ENCODE results near the gene TMPRSS6. TPM values are rescaled to one million over a fixed set of nuclear protein-coding genes. Genes with fewer than 3 reads are reported as not detected.

TMPRSS6 gene
- total and polyA plus RNA-seq, 2 donors (not counting 1 experiment from before 2014, with no cell fraction given) = 0.03 TPM; not detected in 1

DNA sequence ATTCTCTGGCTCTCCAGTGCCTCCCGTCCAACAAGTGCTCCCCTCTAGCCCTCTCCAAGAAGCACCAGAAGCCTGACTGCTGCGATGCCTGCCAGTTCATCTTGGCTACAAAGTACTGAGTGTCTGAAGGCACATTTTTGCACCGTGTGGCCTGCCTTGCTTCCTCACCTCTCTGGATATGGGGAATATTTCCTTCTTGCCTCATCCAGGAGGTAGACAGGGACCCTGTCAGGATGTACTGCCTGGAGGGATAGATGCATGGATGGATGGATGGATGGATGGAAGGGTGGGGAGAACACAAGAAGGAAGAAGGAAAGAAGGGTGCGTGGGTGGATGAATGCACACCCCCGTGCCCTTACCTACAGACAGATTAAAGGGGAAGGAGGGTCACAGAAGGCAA, 30.4 kb downstream of the TMPRSS6 start:
- no peak overlapping the region for H3K4me3 ChIP-seq (ENCODE audit: control extremely low read depth in 1 of 5, extremely low read depth in 1 of 5, insufficient read depth in 1 of 5, low read depth in 2 of 5, low read length in 4 of 5)
- ChIA-PET POLR2A (interaction anchor here (1.1 kb wide), 1 partner anchor 84 kb away, joined by 3 read pairs; no protein-coding TSS in a partner anchor), CTCF (interaction anchor here (0.7 to 2.5 kb wide), 6 partner anchors 43 to 146 kb away, joined by 3 to 10 read pairs (median 4); partner anchors contain the start of gene IL2RB)
- DNase-seq = no peak
- H3K9ac ChIP-seq (ENCODE audit: low read length) = no peak overlapping the region
- no peak overlapping the region for H3K27ac ChIP-seq (ENCODE audit: low read length in 2 of 2)
- peak overlapping the region; percentile 54 for H3K4me3 Mint-ChIP-seq
- peaks cover 4 to 15% of the 10 kb centered on the region in 2 donors for H3K4me1 ChIP-seq (ENCODE audit: control insufficient read depth in 2 of 2, insufficient read depth in 2 of 2, low read length in 2 of 2)
- H3K27me3 ChIP-seq (replicated peaks in 1 of 4; ENCODE audit: control extremely low read depth in 1 of 4, control insufficient read depth in 3 of 4, insufficient read depth in 4 of 4, low read length in 3 of 4) = peaks cover 0 to 21% (median 2%) of the 10 kb centered on the region in 4 experiments
- H3K9me3 Mint-ChIP-seq (ENCODE audit: insufficient read depth) = no peaks in the 10 kb centered on the region
- H3K4me1 Mint-ChIP-seq = peaks cover 22% of the 10 kb centered on the region
- 58% methylated on average over 4 of the region's 5 CpGs for WGBS (ENCODE audit: insufficient coverage)
- H3K79me2 ChIP-seq (ENCODE audit: control insufficient read depth, insufficient read depth, low read length) = no peaks in the 10 kb centered on the region
- no peak overlapping the region for H3K4me2 ChIP-seq (replicated peaks; ENCODE audit: low read depth, low read length, poor library complexity, severe bottlenecking)
- no peak for ATAC-seq (ENCODE audit: low read depth)
- H4K20me1 ChIP-seq (ENCODE audit: control insufficient read depth, insufficient read depth, low read length, poor library complexity, severe bottlenecking) = no peaks in the 10 kb centered on the region
- H3K27me3 Mint-ChIP-seq = peaks cover 18% of the 10 kb centered on the region
- H3K9me3 ChIP-seq (ENCODE audit: control extremely low read depth in 1 of 3, control insufficient read depth in 2 of 3, insufficient read depth in 1 of 3, low read length in 2 of 3) = no peaks in the 10 kb centered on the region
- H3K27ac Mint-ChIP-seq = peak overlapping the region; percentile 63
- H3K36me3 ChIP-seq (replicated peaks in 1 of 2; ENCODE audit: control extremely low read depth in 1 of 2, control insufficient read depth in 1 of 2, extremely low read depth in 1 of 2, insufficient read depth in 2 of 2, low read length in 1 of 2) = no peaks in the 10 kb centered on the region
- TF ChIP-seq EZH2 (IDR thresholded peaks at IDR 0.05; ENCODE audit: borderline replicate concordance, insufficient read depth, low read depth, low read length, poor library complexity, severe bottlenecking) = no peak
- TF ChIP-seq, protein P1, sequence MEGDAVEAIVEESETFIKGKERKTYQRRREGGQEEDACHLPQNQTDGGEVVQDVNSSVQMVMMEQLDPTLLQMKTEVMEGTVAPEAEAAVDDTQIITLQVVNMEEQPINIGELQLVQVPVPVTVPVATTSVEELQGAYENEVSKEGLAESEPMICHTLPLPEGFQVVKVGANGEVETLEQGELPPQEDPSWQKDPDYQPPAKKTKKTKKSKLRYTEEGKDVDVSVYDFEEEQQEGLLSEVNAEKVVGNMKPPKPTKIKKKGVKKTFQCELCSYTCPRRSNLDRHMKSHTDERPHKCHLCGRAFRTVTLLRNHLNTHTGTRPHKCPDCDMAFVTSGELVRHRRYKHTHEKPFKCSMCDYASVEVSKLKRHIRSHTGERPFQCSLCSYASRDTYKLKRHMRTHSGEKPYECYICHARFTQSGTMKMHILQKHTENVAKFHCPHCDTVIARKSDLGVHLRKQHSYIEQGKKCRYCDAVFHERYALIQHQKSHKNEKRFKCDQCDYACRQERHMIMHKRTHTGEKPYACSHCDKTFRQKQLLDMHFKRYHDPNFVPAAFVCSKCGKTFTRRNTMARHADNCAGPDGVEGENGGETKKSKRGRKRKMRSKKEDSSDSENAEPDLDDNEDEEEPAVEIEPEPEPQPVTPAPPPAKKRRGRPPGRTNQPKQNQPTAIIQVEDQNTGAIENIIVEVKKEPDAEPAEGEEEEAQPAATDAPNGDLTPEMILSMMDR (IDR thresholded peaks at IDR 0.05) = no peak
- H2AFZ ChIP-seq (ENCODE audit: insufficient read depth, low read depth, low read length, poor library complexity, severe bottlenecking) = no peak overlapping the region
- intact Hi-C loops (cut with micrococcal nuclease) = loop anchor here (2.0 kb wide), 1 partner anchor 88 kb away; no protein-coding TSS in a partner anchor

GRCh38 chr22:37077802-37078448, 31.6 kb downstream of the TMPRSS6 start:
- ATAC-seq (ENCODE audit: low read depth) (peak; percentile 62), DNase-seq (peak; percentile 75)
- TF ChIP-seq, protein P1 (IDR thresholded peaks at IDR 0.05) = peak; percentile 96
- TF ChIP-seq EZH2 (IDR thresholded peaks at IDR 0.05; ENCODE audit: borderline replicate concordance, insufficient read depth, low read depth, low read length, poor library complexity, severe bottlenecking) = no peak
- H3K9me3 Mint-ChIP-seq (ENCODE audit: insufficient read depth) = no peaks in the 10 kb centered on the region
- Histone ChIP-seq H3K36me3 (replicated peaks in 1 of 2; ENCODE audit: control extremely low read depth in 1 of 2, control insufficient read depth in 1 of 2, extremely low read depth in 1 of 2, insufficient read depth in 2 of 2, low read length in 1 of 2) (no peaks in the 10 kb centered on the region), H3K27me3 (replicated peaks in 1 of 4; ENCODE audit: control extremely low read depth in 1 of 4, control insufficient read depth in 3 of 4, insufficient read depth in 4 of 4, low read length in 3 of 4) (peaks cover 0 to 21% (median 2%) of the 10 kb centered on the region in 4 experiments), H4K20me1 (ENCODE audit: control insufficient read depth, insufficient read depth, low read length, poor library complexity, severe bottlenecking) (no peaks in the 10 kb centered on the region), H3K79me2 (ENCODE audit: control insufficient read depth, insufficient read depth, low read length) (no peaks in the 10 kb centered on the region), H3K9ac (ENCODE audit: low read length) (no peak overlapping the region), H3K27ac (ENCODE audit: low read length in 2 of 2) (no peak overlapping the region), H2AFZ (ENCODE audit: insufficient read depth, low read depth, low read length, poor library complexity, severe bottlenecking) (no peak overlapping the region), H3K4me3 (ENCODE audit: control extremely low read depth in 1 of 5, extremely low read depth in 1 of 5, insufficient read depth in 1 of 5, low read depth in 2 of 5, low read length in 4 of 5) (no peak overlapping the region), H3K4me2 (replicated peaks; ENCODE audit: low read depth, low read length, poor library complexity, severe bottlenecking) (no peak overlapping the region), H3K9me3 (ENCODE audit: control extremely low read depth in 1 of 3, control insufficient read depth in 2 of 3, insufficient read depth in 1 of 3, low read length in 2 of 3) (no peaks in the 10 kb centered on the region), H3K4me1 (ENCODE audit: control insufficient read depth in 2 of 2, insufficient read depth in 2 of 2, low read length in 2 of 2) (peaks cover 4 to 15% of the 10 kb centered on the region in 2 donors)
- H3K27me3 Mint-ChIP-seq = peaks cover 18% of the 10 kb centered on the region
- 25% methylated on average over 15 of the region's 15 CpGs for WGBS (ENCODE audit: insufficient coverage)
- peaks cover 22% of the 10 kb centered on the region for H3K4me1 Mint-ChIP-seq
- ChIA-PET POLR2A (no interaction called here), CTCF (interaction anchor here (0.6 to 2.5 kb wide), 4 partner anchors 40 to 121 kb away, joined by 3 to 10 read pairs (median 5); no protein-coding TSS in a partner anchor)
- intact Hi-C loops (cut with micrococcal nuclease) = loop anchor here (1.0 to 2.0 kb wide), 3 partner anchors 44 to 120 kb away; no protein-coding TSS in a partner anchor
- peak overlapping the region; percentile 39 for H3K27ac Mint-ChIP-seq
- no peak overlapping the region for H3K4me3 Mint-ChIP-seq
